Measurements from ENCODE around the gene NUDT6.
"Not testable (repeated sequence)": the region's sequence is repeated elsewhere in the genome, so short reads cannot be mapped to it uniquely, and the experiment has no call there.

The NUDT6 gene, protein sequence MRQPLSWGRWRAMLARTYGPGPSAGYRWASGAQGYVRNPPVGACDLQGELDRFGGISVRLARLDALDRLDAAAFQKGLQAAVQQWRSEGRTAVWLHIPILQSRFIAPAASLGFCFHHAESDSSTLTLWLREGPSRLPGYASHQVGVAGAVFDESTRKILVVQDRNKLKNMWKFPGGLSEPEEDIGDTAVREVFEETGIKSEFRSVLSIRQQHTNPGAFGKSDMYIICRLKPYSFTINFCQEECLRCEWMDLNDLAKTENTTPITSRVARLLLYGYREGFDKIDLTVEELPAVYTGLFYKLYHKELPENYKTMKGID

DNA sequence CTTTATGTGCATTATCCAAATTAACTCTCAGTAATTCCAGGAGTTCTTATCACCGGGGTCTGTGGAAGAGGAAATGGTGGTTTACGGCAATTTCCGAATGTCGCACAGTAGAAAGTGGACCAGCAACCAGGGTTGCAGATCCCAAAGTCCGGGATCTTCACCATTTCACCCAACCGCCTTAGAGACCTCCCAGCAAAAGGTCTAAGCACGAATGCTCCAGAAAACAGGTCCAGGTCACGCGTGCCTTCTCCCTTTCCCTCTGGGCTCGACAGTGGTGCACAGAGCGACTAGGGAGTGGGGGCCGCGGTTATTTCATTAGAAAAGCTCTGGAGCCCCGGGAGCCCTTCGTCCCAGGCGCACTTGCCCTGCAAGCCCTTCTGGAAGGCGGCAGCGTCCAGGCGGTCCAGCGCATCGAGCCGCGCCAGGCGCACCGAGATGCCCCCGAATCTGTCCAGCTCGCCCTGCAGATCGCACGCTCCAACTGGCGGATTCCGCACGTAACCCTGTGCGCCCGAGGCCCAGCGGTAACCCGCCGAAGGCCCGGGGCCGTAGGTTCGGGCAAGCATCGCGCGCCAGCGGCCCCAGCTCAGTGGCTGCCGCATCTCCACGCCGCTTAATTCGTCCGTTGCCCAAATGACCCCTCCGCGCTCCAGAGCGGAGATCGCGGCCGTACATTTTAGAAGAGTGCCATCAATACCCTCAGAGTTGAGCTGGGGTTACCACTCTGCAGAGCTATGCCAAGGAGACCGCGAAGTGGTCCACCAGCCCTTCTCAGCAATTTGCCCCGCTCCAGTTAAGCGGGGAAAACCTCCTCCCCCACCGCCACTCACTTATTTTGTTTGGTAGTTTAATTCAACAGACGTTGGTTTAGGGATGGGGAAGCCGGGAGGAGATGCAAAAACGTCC is at the start of gene NUDT6:
Gene NUDT6, minus strand, starts transcription at position 627 of the 906 bp plus-strand sequence. Its CDS starts 25 bp downstream, at position 602.
- peak in 1 of 2 donors; percentile 23 for DNase-seq (ENCODE audit: low read depth in 2 of 2)

DNA sequence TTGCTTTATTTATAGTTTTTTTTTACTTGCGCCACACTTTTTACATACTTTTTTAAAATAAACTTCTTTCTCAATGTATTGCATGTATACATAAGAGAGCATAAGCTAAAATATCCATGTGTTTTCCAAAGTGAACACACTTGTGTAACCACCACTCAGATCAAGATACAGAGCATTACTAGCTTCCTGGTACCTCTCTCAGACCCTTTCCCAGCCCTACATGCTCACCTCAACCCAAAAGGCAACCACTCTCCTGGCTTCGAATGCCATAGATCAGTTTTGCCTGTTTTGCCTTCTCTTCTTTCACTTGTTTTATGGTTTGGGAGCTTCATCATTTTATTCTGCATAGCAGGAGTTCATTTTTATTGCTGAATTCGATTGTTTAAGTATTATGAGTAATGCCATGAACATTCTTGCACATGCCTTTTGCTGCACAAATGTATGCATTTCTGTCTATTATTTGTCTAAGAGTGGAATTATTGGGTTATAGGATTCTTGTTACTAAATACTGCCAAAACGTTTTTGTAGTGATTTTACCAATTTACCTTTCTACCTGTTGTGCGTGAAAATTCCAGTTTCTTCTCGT is 45.9 kb upstream of the NUDT6 start:
- DNase-seq (ENCODE audit: low read depth in 2 of 2) = no peak

DNA sequence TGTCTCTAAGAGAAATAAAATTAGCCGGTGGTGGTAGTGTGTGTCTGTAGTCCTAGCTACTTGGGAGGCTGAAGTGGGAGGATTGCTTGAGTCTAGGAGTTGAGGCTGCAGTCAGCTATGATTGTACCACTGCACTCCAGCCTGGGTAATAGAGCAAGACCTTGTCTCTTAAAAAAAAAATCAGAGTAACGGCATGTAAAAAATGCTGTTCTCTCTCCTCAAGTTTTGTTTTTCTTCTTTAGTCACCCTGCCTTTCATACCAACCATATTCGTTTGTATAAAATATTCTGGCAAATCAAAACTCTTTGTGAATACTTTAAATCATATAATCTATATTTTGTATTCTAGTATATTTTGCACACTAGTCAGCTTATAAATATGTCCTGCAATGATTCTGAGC is 44.8 kb upstream of the NUDT6 start:
- no peak for DNase-seq (ENCODE audit: low read depth in 2 of 2)

DNA sequence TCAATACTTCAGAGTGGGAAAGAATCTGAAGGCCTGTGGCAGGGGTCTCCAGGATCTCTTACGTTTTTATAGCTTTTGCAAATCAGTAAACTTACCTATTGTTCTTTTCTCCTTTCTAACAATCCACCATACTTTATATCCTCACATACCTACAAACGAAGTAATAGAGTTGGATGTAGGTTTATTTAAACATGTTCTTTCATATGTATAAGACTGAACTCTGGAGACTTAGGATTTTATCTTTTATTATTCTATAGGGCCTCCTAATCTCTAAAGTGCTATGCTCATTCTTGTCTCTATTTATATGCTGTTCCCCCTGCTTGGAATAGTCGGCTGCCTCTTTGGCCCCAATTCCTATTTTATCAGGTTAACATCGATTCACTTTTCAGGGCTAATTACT is 43.8 kb upstream of the NUDT6 start:
- DNase-seq (ENCODE audit: low read depth in 2 of 2) = no peak

DNA sequence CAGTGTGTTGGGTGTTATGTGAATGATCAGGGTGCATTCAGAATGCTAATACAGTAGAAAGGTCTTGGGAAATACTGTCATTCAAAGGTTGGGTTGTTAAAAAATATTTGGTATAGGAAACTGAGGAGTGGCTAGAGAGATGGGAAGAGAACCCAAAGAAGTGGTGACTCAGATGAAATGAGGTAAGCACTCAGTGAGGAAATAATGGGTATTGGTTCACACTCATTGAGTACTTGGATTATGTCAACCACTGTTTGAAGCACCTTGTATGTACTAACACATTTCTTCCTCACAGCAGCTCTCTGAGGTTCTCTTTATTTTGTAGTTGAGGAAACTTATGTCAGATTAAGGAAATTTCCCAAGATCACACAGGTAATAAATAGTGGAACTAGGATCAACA is 40.8 kb upstream of the NUDT6 start:
- no peak for DNase-seq (ENCODE audit: low read depth in 2 of 2)

DNA sequence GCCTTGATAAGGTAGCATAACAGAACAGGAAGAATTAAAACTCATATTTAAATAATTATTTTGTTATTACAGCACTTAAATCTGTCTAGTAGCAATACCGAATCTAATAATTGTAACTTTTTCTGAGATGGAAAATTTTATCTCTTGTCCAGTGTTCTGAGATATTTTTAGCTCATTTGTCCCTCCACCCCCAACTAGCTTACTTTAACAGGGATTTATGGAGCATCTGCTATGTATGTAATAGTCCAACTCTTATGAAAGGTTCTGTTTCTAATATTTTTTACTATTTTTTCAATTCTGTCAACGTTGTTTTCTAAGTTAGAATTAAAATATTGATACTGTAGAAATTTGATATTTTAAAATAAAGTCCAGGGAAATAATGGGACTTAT is 38.2 kb upstream of the NUDT6 start:
- no peak for DNase-seq (ENCODE audit: low read depth in 2 of 2)

DNA sequence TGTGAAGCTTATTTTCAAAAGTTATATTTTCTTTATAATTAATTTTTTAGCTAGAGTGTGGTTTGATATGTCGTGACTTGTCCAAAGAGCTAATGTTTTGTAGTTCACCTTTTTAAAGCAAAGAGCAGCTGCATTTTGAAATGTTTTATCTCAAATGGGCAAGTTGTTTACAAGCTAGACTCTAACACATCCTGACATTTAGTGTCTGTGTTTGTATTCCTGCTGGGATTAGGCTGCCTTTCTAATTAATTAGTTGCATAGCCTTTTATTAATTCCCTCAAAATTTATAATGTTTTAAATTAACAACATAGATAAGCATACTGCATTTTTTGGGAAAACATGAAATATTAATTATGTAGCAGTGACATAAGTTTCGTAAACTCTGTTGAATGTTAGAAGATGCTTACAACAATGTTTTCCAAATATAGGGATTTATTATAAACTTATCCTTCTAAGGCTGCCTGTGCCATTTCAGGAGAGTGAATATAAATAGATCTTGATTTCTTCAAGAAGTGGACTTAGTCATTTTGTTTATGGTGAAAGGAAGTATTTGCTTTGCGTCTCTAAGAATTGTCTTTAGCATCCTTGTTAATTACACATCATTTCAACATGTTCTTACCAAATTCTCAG is 37.7 kb upstream of the NUDT6 start:
- no peak for DNase-seq (ENCODE audit: low read depth in 2 of 2)

DNA sequence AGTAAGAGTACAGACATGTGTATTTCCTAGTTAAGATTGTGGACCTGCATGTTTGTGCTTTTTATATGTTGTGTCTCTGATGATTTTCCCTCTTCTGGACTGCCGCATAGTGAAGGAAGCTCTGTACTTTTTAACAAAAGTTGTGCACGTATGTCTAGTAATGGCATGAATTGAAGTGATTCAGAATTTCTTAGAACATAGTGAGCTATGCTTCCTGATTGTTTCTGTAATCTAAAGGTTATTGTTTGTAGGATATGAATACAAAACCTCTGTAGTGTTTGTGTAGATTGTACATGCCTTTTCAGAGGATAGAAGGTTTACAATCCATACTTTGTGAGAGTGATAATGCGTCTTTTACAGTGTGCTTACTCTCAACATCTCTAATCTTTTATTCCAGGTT is 37.0 kb upstream of the NUDT6 start:
- DNase-seq (ENCODE audit: low read depth in 2 of 2) = no peak

DNA sequence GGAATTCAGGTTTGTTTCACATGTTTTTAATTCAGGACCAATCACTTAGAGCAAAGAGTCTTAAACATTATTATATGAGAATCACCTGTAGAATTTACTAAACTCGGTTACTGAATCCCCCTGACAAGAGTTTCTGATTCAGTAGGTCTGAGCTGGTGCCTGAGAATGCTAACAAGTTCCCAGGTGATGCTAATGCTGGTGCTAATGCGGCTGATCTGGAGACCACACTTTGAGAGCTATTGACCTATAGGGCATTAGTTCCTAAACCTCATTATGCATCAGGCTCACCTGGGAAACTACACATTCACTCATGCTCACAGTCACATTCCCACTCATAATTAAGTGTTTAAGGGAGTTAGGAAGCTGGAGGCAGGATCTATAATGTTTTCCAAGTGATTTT is 36.1 kb upstream of the NUDT6 start:
- no peak for DNase-seq (ENCODE audit: low read depth in 2 of 2)

DNA sequence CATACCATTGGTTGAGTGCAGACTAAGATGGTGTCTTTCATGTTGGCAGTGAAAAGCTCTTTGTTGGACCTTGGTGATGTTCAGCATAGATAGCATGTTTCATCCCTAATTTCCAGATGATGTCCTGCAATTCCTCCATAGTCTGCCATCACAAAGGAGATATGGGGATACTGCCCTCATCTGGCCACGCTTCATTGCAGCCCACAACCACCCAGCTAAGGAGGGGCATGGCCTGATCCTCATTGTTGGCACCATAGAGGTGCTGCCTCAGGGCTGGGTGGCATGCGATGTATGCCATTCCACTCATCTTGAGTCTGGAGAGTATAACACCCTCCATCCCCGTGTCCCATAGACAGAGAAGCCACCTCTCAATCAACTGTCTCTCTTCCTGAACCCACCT is 31.5 kb upstream of the NUDT6 start:
- DNase-seq (ENCODE audit: low read depth in 2 of 2) = no peak

DNA sequence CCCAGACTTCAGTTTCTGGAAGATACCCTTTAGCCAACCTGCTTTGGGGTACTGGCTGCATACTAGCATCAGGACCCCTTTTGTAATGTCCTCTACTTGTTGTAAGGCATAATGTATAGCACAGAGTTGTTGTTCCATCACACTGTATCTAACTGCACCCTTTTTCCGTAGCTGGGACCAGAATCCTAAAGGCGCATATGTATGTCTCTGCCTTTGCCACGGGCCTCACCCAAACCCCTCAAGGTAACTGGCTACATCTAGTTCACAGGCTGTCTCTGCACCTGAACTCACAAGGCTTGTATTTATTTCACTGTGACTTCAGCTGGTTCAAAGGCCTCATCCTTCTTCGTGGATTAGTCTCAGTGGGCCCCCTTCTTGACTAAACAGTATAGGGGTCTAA is 29.6 kb upstream of the NUDT6 start:
- no peak for DNase-seq (ENCODE audit: low read depth in 2 of 2)

DNA sequence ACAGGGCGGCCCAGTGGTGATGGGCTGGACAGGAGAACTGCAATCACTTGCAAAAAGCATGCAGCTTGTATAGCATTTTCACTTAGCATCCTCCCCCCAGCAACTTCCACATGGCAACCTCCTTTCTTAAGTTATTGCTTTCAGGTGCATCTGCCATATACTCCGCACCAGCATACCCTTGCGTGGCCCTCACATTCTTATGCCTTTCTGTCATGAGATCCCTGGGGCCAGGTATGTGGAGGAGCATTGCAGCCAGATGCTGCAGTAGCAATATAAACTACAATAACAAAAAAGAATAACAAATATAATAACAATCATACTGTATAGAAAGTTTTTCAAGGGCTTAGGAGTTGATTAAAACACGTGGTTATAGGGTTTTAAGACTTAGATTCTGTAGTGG is 26.3 kb upstream of the NUDT6 start:
- DNase-seq (ENCODE audit: low read depth in 2 of 2) = no peak

DNA sequence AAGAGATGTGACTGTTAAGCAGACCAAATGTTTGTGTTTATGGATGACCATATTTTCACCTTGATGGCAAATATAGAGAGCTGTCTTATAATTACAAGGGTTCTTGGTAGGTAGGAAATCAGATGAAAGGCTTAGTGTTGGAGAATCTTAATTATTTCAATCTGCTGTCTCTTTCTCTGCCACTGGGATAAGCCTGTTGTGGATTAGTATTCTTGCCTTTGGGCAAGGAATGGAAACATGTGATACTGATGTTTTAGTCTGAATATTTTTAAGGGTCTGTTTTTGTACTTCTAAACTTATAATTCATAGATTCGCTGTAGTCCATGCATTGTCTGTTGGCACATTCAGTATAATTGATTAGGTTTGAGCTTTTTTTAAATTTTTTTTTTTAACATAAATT is 23.7 kb upstream of the NUDT6 start:
- DNase-seq (ENCODE audit: low read depth in 2 of 2) = no peak

DNA sequence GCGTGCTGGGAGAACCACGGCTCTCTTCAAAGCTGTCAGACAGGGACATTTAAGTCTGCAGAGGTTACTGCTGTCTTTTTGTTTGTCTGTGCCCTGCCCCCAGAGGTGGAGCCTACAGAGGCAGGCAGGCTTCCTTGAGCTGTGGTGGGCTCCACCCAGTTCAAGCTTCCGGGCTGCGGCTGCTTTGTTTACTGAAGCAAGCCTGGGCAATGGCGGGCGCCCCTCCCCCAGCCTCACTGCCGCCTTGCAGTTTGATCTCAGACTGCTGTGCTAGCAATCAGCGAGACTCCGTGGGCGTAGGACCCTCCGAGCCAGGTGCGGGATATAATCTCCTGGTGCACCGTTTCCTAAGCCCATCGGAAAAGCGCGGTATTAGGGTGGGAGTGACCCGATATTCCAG is 22.7 kb upstream of the NUDT6 start:
- DNase-seq (ENCODE audit: low read depth in 2 of 2) = not testable (repeated sequence)

DNA sequence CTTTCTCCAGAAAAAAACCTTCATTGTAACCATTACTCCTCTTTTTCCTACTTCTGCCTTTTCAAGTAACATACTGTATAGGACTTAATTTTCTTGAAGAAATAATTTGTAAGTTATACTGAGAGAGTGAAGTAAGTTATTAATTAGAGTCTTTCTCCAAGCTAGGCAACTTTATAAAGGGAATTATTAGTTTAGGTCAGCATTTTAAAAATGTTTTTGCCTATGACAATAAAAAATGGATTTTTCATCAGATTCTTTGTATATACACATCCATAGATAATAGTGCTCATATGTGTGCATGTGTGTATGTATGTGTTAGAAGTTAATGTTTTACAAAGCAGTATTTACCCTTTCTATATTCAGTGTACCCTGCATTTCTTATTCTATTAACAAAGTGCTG is 10.4 kb upstream of the NUDT6 start:
- DNase-seq (ENCODE audit: low read depth in 2 of 2) = no peak

DNA sequence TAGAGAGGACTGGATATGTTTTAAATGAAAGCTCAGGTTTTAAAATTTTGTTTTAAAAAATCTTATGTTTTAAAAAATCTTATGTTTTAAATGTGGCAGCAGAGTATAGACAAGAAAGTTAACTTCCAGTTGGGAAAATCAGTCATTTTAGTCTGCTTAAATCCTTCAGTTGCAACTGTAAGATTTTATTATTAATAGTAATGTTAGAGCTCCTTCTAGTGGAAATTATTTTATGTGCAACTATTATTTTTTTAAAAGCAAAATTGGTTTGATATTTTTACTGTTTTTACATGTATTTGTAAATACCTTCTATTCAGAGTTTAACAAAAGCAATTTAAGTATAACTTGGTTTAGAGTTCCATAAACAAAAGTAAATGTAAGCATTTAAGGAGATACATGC is 8.5 kb upstream of the NUDT6 start:
- no peak for DNase-seq (ENCODE audit: low read depth in 2 of 2)

DNA sequence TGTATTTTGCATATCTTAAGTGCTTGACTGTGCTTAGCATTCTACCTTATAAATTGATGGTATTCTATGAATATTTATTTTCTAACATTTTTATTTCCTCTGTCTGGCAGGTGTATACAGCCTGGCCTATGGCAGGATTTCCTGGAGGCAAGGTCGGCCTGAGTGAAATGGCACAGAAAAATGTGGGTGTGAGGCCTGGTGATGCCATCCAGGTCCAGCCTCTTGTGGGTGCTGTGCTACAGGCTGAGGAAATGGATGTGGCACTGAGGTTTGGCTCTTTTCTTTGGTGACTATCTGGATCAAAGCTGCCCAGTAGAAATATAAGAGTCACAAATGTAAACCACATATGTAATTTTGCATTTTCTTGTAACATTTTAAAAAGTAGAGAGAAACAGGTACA is 6.5 kb upstream of the NUDT6 start:
- no peak for DNase-seq (ENCODE audit: low read depth in 2 of 2)

DNA sequence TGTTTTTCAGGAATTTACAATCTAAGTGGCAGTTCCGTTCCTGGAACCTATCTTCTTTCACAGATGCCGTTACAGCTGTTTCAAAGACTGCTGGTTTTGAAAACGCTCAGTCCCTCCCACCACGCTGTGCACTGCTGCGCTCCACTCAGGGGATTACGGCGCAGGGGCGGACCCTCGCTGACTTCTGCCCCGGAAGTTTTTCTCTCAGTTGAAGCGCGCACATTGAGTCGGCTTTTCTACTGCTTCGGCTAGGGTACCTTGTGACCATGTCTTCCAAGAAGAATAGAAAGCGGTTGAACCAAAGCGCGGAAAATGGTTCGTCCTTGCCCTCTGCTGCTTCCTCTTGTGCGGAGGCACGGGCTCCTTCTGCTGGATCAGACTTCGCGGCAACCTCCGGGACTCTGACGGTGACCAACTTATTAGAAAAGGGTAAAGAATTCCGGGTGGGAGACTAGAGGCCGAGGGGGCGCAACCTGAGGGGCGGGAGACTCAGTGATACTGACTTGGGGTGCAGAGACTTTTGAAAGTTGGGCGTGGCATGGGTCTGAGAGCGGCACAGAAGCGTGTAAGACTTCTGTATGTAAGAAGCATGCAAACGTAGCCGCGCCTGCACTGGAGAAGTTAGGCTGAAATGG is 597 bp upstream of the NUDT6 start:
- DNase-seq (ENCODE audit: low read depth in 2 of 2) = peak; percentile 75 to 76

DNA sequence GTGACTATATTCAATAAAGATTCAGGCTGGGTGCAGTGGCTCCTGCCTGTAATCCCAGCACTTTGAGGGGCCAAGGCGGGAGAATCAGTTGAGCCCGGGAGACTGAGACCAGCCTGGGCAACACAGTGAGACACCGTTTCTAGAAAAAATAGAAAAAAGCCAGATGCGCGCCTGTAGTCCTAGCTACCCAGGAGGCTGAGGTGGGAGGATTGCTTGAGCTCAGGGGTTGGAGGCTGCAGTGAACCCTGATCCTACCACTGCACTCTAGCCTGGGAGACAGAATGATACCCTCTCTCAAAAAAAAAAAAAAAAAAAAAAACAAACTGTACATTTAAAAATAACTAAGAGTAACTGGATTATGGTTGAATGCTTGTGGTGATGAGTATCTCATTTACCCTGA is 1.1 kb downstream of the NUDT6 start:
- DNase-seq (ENCODE audit: low read depth in 2 of 2) = no peak

DNA sequence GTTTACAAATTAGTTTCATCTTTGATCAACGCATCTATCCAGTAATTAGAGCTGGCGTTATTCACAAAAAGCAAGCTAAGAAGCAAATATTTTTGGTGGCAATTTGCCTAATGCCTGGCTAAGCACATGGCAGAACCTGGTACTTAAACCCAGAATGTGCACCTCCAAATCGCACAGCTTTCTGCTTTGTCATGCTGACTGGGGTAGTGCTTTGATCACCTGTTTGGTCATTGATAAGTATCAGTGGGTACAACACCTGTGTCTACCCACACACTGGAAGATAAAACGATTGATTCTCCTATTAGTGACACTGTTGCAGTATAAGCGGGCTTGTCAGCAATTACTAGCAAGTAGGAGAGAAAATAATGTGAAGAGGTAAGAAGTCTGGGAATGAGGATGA is 1.9 kb downstream of the NUDT6 start:
- DNase-seq (ENCODE audit: low read depth in 2 of 2) = no peak

DNA sequence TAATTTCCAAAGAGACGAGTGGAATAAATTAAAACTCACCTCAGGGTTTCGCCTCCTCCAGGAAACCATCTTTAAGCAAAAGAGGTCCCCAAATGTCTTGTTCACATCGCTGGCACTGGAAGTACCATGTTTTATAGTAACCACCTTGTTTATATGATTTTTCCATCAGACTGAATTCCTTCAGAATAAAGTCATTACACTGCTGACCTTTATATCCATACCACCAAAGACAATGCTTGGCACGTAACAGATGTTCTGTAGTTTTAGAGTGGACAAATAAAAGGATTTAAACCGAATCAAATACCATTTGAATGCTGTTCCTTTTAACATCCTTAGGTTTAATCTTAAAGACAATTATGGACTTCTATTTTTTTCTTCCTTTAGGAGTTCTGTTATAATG is 4.7 kb downstream of the NUDT6 start:
- no peak for DNase-seq (ENCODE audit: low read depth in 2 of 2)

DNA sequence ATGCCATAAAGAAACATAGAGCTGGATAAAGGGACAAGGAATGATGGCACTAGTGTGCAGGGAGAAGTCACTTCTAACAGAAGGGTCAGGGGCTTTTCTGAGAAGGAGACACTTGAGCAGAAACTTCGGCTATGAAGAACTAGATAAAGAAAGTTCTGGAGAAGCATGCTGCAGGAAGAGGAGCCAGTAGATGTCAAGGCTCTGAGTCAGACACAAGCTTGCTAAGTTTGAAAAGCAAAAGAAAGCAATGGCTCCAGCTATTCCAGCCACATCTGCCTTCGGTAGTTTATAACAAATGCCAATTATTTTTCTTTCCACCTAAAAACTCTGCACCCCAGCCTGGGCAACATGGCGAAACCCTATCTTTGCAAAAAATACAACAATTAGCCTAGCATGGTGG is 7.5 kb downstream of the NUDT6 start:
- no peak for DNase-seq (ENCODE audit: low read depth in 2 of 2)
